Measurements from ENCODE around the gene MKS1. TPM values are rescaled to one million over a fixed set of nuclear protein-coding genes. Genes with fewer than 3 reads are reported as not detected.

Gene MKS1
- polyA plus RNA-seq, 3 donors: 4.2 to 7.6 (median 5.0) TPM

DNA sequence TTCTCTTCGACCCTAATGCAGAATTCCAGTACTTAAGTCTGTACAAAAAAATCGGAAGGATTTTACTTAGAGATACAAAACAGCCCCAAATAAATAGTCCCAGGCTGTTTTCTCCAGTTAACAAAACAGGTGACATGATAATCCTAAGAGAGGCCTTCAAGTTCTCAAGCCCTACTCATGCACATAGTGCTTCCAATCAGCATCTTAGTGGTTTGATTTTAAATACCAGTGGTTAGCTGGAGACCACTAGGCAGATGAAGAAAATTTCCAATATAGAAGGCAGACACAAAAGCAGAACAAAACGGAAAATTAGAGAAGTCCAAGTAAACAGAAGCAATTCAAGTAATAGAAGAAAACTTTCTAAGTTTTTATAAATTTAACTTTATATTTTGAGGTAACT lies 57.5 kb downstream of the MKS1 start:
- TF ChIP-seq, protein P1, sequence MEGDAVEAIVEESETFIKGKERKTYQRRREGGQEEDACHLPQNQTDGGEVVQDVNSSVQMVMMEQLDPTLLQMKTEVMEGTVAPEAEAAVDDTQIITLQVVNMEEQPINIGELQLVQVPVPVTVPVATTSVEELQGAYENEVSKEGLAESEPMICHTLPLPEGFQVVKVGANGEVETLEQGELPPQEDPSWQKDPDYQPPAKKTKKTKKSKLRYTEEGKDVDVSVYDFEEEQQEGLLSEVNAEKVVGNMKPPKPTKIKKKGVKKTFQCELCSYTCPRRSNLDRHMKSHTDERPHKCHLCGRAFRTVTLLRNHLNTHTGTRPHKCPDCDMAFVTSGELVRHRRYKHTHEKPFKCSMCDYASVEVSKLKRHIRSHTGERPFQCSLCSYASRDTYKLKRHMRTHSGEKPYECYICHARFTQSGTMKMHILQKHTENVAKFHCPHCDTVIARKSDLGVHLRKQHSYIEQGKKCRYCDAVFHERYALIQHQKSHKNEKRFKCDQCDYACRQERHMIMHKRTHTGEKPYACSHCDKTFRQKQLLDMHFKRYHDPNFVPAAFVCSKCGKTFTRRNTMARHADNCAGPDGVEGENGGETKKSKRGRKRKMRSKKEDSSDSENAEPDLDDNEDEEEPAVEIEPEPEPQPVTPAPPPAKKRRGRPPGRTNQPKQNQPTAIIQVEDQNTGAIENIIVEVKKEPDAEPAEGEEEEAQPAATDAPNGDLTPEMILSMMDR (IDR thresholded peaks at IDR 0.05): no peak
- peaks cover 23 to 33% (median 25%) of the 10 kb centered on the region in 3 donors for H3K27me3 Mint-ChIP-seq (ENCODE audit: low read depth in 3 of 3)
- no peak overlapping the region for H3K4me3 Mint-ChIP-seq
- peaks cover 0 to 3% of the 10 kb centered on the region in 2 donors for H3K36me3 Mint-ChIP-seq
- Histone ChIP-seq H3K27ac (ENCODE audit: low read depth in 1 of 2, low read length in 2 of 2) (no peak overlapping the region), H3K4me3 (replicated peaks in 1 of 3; ENCODE audit: low read depth in 2 of 3, low read length in 3 of 3) (no peak overlapping the region), H3K79me2 (ENCODE audit: insufficient read depth, low read length) (no peaks in the 10 kb centered on the region), H3K9me3 (replicated peaks in 1 of 2; ENCODE audit: control insufficient read depth in 1 of 2, insufficient read depth in 1 of 2, low read length in 2 of 2) (no peaks in the 10 kb centered on the region), H2AFZ (ENCODE audit: insufficient read depth, low read depth, low read length, poor library complexity, severe bottlenecking) (no peak overlapping the region), H3K36me3 (replicated peaks in 1 of 2; ENCODE audit: control insufficient read depth in 1 of 2, insufficient read depth in 2 of 2, low read length in 2 of 2) (no peaks in the 10 kb centered on the region), H3K4me2 (replicated peaks; ENCODE audit: extremely low read depth, low read length, poor library complexity, severe bottlenecking) (no peak overlapping the region), H3K9ac (ENCODE audit: insufficient read depth, low read length, poor library complexity, severe bottlenecking) (no peak overlapping the region), H4K20me1 (ENCODE audit: insufficient read depth, low read length) (no peaks in the 10 kb centered on the region), H3K27me3 (ENCODE audit: control insufficient read depth in 2 of 2, insufficient read depth in 2 of 2, low read length in 2 of 2) (peaks cover 21 to 39% of the 10 kb centered on the region in 2 donors), H3K4me1 (ENCODE audit: control insufficient read depth in 1 of 2, insufficient read depth in 2 of 2, low read length in 2 of 2) (peaks cover 8 to 13% of the 10 kb centered on the region in 2 donors)
- 100% methylated on average over 1 of the region's 3 CpGs for WGBS (ENCODE audit: insufficient coverage)
- H3K27ac Mint-ChIP-seq: no peak overlapping the region
- no peak for DNase-seq
- H3K9me3 Mint-ChIP-seq: peaks cover 0 to 4% (median 0%) of the 10 kb centered on the region in 7 donors
- H3K4me1 Mint-ChIP-seq: peaks cover 11% of the 10 kb centered on the region
- intact Hi-C loops (cut with micrococcal nuclease): no loop called here

DNA sequence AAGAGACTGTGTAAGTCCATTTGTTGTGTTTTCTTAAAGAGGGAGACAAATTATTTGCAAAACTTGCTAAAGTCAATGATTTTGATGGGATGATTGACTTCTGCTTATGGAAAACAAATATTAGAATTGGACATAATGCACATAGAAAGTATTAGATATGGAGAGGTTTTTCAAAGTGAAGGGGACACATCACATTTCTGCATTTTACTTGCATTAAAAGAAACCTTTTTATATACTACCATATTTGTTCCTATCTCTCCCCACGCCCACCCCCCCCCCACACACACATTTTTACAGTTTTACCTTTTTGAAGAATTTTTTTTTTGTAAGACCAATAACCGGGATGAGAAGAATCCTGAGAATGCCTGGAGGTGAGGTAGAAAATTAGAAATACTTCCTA lies 60.9 kb downstream of the MKS1 start:
- H3K4me3 ChIP-seq (replicated peaks in 1 of 3; ENCODE audit: low read depth in 2 of 3, low read length in 3 of 3): no peak overlapping the region
- no peaks in the 10 kb centered on the region for H3K36me3 ChIP-seq (replicated peaks in 1 of 2; ENCODE audit: control insufficient read depth in 1 of 2, insufficient read depth in 2 of 2, low read length in 2 of 2)
- peaks cover 0 to 6% of the 10 kb centered on the region in 2 donors for H3K36me3 Mint-ChIP-seq
- H3K27me3 Mint-ChIP-seq (ENCODE audit: low read depth in 3 of 3): peaks cover 24 to 35% (median 32%) of the 10 kb centered on the region in 3 donors
- peaks cover 8 to 28% of the 10 kb centered on the region in 2 donors for H3K27me3 ChIP-seq (ENCODE audit: control insufficient read depth in 2 of 2, insufficient read depth in 2 of 2, low read length in 2 of 2)
- H2AFZ ChIP-seq (ENCODE audit: insufficient read depth, low read depth, low read length, poor library complexity, severe bottlenecking): no peak overlapping the region
- H3K4me1 Mint-ChIP-seq: peaks cover 23% of the 10 kb centered on the region
- peaks cover 11 to 23% of the 10 kb centered on the region in 2 donors for H3K4me1 ChIP-seq (ENCODE audit: control insufficient read depth in 1 of 2, insufficient read depth in 2 of 2, low read length in 2 of 2)
- peaks cover 0 to 3% (median 0%) of the 10 kb centered on the region in 7 donors for H3K9me3 Mint-ChIP-seq
- H3K27ac ChIP-seq (ENCODE audit: low read depth in 1 of 2, low read length in 2 of 2): no peak overlapping the region
- intact Hi-C loops (cut with micrococcal nuclease): no loop called here
- no peak for DNase-seq
- H3K9ac ChIP-seq (ENCODE audit: insufficient read depth, low read length, poor library complexity, severe bottlenecking): no peak overlapping the region
- no CpG with 5 or more reads among the region's 2 CpGs for WGBS (ENCODE audit: insufficient coverage)
- H3K27ac Mint-ChIP-seq: no peak overlapping the region
- no peaks in the 10 kb centered on the region for H4K20me1 ChIP-seq (ENCODE audit: insufficient read depth, low read length)
- no peak overlapping the region for H3K4me2 ChIP-seq (replicated peaks; ENCODE audit: extremely low read depth, low read length, poor library complexity, severe bottlenecking)
- no peak overlapping the region for H3K4me3 Mint-ChIP-seq
- TF ChIP-seq, protein P1 (IDR thresholded peaks at IDR 0.05): no peak
- no peaks in the 10 kb centered on the region for H3K79me2 ChIP-seq (ENCODE audit: insufficient read depth, low read length)
- H3K9me3 ChIP-seq (replicated peaks in 1 of 2; ENCODE audit: control insufficient read depth in 1 of 2, insufficient read depth in 1 of 2, low read length in 2 of 2): no peaks in the 10 kb centered on the region

Measured in CD14-positive monocyte (primary cell).